ENCODE measurements around the gene TECTA. TPM values are rescaled to one million over a fixed set of nuclear protein-coding genes. Genes with fewer than 3 reads are reported as not detected.
"Not testable (repeated sequence)": the region's sequence is repeated elsewhere in the genome, so short reads cannot be mapped to it uniquely, and the experiment has no call there.

TECTA gene
- total RNA-seq, 2 donors from 2014 or later: 0.62 to 0.83 TPM

DNA sequence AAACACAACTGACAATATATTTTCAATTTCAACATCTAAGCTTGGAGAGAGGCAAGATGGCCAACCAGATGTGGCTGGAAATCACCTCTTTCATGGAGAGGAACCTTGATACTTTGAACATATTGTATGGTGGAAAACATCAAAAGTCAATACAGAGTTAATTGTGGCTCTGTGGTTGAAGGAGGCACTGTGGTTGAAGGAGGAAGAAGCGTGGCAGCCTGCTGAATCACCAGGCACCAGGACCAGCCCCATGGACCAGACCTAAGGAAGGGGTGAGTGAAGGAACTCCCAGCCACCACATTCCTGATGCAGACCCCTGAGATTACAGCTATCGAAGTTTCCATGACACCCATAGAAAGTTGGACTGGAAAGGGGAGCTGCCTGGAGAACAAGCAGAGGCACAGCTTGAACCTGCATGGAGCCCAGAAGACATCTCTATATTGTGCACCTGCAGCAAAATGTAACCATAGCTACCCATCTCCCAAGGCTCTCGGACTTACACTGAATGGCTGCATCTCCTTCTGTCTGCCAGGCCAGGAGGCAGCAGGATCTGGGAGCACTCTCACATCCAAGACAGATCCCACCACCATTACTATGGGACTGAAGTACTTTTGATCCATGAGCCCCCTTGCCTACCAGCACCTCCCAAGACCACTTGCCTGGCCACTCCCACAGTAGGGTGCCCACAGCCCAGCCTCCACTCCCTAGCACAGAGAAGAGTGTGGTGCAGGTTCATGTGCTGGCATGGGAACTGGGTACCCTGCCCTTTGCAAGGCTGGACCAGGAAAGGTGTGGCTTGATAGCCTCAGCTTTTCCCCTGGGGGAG, 111.7 kb downstream of the TECTA start:
- intact Hi-C loops (cut with DNase I): no loop called here
- no peak for DNase-seq (ENCODE audit: low spot score)

DNA sequence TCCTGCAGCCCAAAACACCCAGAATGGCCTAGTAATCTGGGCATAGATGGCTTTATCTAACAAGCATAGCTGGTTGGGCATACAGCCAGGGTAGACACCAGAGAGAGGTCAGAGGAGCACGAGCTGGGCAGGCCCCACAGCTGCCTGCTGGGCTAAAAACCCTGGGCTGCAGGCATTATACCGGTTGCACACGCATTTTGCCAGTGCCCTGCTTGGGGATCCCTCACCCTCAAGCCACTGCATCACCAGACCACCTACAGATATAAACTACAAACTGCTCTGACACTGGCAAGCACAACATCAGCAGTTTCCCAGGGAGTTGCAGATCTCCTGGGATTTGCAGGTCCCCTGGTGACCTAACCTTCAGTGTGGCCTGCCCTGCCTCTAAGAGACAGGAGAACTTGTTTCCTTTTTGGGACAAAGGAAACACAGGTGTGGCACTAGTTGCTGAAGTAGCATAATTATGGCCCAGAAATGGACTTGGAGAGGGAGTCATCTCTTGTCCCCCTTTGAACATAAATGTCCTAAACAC, 112.4 kb downstream of the TECTA start:
- intact Hi-C loops (cut with DNase I): no loop called here
- no peak for DNase-seq (ENCODE audit: low spot score)

DNA sequence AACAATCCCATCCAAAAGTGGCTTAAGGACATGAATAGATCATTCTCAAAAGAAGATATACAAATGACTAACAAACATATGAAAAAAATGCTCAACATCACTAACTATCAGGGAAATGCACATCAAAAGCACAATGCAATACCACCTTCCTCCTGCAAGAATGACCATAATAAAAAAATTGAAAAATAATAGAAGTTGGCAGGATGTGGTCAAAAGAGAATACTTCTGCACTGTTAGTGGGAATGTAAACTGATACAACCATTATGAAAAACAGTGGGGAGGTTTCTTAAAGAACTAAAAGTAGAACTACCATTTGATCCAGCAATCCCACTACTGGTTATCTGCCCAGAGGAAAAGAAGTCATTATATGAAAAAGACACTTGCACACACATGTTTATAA, 113.8 kb downstream of the TECTA start:
- no peak for DNase-seq (ENCODE audit: low spot score)

DNA sequence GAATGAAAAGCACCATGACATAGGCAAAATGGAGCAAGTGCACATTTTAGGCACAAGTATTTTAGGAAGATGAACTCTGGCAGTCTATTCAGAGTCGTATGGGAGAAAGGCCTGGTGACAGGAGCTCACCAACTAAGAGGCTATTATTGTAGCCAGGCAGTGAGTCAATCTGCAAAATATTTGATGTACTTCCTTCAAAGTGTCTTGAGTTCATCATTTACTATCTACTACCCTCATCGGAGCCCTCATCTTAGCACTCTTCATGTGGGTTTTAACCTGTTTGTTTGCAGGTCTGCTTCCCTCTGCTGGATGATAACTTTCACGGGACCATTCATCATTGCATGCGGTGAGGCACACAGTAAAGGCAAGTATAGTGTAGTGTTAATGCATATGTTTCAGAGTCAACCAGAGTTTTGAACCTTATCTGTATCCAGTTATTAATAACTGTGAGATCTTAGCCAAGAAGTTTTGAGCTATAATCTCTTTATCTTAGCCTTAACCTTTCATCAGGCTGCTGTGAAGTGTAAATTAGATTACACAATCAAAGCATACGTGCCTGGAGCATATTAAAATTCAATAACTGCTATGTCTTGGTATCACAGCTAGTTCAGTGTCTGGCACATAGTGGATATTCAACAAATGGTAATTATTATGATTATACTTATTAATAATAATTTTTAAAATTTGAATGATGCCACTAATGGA, 120.6 kb downstream of the TECTA start:
- no peak for DNase-seq (ENCODE audit: low spot score)
- intact Hi-C loops (cut with DNase I): no loop called here

More for the DNA sequence above, 113.8 kb downstream of the TECTA start:
- intact Hi-C loops (cut with DNase I): no loop called here

DNA sequence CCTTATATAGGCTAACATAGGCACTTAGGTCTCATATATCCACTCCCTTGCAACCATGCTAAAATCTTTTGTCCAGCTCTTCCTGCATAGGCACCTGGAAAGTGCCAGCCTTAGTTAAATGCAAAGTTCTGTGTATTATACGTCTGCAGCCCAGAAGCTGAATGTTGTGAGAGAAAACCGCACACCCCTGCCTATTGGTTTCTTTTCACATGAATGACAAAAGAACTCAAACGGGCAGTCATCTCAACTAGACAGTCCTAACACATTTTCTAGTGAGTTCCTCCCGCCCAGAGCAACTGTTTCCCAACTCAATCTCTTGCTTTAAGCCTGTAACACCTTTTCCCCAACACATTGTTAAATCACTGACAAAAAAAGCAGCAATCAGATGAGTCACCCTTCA, 122.1 kb downstream of the TECTA start:
- intact Hi-C loops (cut with DNase I): no loop called here
- DNase-seq (ENCODE audit: low spot score): no peak

DNA sequence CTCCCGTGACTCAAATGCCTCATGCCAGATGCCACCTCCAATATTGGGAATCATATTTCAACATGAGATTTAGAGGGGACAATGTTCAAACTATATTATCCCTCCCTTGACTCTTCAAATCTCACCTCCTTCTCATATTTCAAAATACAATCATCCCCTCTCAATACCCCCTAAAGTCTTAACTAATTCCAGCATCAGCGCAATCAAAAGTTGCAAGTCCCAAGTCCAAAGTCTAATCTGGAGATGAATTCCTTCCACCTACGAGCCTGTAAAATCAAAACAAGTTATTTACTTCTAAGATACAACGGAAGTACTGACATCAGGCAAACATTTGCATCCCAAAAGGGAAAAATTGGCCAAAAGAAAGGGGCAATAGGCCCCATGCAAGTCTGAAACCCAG, 124.3 kb downstream of the TECTA start:
- intact Hi-C loops (cut with DNase I): no loop called here
- DNase-seq (ENCODE audit: low spot score): no peak

DNA sequence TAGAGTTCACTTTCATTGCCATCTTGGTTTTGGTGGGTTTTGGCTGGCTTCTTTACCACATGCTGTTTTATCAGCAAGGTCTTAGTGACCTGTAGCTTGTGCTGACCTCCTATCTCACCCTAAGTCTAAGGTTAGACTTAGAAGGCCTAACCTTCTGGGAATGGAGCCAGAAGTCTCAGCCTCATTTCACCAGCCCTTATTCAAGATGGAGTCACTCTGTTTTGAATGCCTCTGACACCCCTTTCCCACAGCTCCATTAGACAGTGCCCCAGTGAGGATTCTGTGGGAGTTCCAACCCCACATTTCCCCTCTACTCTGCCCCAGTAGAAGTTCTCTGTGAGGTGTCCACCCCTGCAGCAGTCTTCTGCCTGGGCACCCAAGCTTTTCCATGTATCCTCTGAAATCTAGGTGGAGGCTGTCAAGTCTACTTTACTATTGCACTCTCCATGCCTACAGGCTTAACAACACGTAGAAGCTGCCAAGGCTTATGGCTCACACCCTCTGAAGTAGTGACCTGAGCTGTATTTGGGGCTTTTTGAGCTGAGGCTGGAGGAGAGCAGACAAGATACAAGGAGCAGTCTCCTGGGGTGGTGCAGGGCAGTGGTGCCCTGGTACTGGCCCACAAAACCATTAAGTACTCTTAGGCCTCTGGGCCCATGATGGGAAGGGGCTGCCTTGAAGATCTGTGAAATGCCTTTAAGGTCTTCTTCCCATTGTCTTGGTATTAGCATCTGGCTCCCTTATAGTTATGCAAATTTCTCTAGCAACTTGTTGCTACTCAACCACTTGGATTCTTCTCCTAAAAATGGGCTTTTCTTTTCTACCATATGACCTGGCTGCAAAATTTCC, 125.6 kb downstream of the TECTA start:
- intact Hi-C loops (cut with DNase I): no loop called here
- no peak for DNase-seq (ENCODE audit: low spot score)

DNA sequence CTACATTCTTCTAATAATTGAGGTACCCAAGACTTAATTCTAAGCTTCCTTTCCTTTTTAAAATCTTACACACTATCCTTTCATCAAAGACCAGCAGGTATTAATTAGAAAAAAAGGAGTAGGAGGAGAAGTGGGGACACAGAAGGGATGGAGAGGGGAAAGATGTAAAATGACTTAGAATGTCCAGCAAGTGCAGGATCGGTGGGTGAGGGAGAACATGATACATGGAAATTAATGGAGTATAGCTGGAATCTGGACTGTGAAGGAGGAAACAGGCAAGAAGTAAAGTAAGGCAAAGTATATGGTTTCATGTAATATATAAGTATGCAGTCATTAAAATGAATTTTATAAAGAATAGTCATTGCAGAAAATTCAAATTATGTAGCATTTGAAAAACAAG, 127.8 kb downstream of the TECTA start:
- intact Hi-C loops (cut with DNase I): no loop called here

DNA sequence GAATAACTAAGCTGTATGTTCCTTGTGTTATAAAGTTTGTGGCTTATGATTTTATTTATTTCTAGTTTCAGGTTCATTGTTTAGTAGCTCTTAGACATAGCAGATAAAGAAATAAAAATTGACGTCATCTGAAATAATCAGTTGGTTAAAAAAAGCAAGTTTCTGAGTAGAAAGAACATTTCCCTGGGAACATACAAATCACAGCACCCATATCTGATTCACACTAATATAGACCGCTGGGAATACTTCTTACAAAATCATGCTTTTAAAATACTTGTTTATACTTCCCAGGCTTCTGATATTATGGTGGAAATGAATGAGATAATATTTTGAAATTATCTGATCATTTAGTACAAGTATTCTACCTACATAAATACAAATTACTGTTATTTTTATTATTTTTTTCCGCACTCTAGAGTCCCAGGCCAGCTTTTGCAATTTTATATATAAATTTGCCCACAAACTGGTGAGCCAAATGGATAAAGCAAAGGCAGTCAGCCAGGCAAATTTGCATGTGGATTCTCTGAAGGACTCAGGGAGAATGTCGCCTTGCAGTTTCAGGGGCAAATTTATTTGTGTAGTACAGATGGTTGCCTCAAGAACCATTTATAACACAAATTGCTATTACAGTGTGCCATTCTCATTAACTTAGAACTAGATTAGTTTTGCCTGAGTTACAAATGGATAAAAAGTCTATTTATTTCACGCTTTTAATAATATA, 128.6 kb downstream of the TECTA start:
- intact Hi-C loops (cut with DNase I): no loop called here

More for the DNA sequence above, 127.8 kb downstream of the TECTA start:
- DNase-seq (ENCODE audit: low spot score): no peak

DNA sequence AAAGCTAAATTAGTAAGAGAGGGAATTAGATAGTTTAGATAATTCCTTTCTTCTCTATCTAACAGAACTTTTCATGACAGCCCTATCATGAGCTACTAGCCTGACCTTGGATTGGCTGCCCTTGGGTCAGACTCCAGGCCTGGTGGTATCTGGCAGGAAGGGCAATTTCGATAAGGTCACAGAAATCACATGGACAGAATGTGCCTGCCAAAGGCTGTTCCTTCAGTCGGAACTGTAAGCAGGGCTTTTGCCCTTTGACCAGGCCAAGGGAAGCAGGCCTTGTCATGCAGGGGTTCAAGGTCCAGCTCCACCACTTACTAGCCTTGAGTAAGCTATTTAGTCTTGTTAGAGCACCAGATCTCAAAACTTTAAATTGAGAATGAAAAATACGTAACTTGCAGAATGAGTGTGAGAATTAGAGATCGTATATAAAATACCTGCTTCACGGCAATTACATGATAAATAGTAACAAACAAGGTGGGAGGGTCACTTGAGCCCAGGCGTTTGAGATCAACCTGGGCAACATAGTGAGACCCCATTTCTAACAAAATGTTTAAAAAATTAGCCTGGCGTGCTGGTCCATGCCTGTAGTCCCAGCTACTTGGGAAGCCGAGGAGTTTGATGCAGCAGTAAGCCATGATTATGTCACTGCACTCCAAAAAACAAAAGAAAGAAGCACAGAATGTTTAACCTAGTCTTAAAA, 130.7 kb downstream of the TECTA start:
- intact Hi-C loops (cut with DNase I): no loop called here

More for the DNA sequence above, 128.6 kb downstream of the TECTA start:
- DNase-seq (ENCODE audit: low spot score): no peak

DNA sequence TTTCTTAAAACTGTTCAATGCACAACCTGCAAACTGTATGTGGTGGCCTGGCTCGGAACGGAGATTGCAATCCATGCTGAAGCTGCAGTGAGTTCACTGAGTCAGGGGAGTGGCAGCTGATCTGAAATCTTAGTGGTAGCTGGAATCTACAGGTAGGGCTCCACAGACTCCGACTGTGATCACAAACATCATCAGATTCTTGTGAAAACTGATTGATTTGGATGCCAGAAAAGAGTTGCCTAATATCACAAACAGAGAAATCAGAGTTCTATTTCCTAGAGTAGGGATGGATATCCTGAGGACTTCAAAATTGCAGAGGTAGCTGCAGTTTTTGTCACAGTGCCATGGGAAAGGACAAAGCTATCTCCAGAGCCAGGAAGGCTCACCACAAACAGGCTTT, 134.0 kb downstream of the TECTA start:
- intact Hi-C loops (cut with DNase I): no loop called here
- no peak for DNase-seq (ENCODE audit: low spot score)

More for the DNA sequence above, 130.7 kb downstream of the TECTA start:
- no peak for DNase-seq (ENCODE audit: low spot score)

DNA sequence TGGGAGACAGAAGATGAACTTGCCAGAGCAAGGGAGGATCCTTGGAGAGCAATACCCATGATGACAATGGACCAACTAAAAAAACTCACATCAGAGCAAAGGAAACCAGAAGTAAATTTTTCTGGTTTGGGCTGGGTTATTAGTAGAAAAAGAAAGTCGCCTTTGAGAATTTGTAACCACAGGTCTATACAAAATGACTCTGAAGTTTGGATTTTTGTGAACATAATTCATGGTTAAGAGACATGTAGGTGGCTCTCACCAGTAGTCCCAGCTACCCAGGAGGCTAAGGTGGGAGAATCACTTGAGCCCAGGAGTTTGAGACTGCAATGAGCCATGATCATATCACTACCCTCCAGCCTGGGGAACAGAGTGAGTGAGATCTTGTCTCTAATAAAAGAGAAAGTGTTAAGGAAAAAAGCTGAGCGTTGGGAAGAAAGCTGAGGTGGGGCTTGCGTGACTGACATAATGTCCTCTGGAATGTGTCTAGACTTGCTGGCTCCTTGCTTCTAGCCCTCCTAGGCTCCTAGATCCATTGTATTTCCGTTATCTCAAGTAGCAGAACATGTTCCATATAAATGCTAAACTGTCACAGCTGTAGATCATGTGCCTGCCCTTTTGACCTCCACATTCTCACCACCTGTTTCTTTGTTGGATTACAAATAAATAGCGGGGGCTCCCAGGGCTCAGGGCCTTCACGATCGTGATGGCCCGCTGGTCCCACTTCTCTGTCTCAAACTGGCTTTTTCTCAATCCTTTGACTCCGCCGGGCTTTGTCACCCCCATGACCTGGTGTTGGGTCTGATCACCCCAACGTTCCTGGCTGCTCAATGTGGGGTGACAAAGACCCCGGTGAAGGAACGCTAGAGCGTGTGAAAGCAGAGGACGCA, 135.3 kb downstream of the TECTA start:
- intact Hi-C loops (cut with DNase I): no loop called here
- DNase-seq (ENCODE audit: low spot score): no peak

DNA sequence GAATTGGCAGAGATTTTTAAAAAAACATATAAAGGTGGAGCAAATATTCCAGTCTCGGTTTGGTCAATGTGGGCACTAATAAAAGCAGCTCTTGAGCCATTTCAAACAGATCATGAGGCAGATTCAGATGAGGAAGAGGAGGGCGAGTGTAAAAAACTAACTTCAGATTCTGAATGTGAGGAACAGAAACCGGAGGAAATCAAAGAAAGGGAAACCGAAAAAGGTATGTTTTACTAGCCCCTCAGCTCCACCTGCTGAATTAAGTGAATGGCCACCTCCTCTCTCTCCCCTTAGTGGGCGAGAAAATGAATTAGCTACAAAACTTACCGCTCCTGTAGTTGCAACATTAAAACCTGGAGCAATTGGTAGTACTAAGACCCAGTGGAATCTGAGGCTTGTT, 136.2 kb downstream of the TECTA start:
- intact Hi-C loops (cut with DNase I); DNase-seq (ENCODE audit: low spot score): not testable (repeated sequence)

DNA sequence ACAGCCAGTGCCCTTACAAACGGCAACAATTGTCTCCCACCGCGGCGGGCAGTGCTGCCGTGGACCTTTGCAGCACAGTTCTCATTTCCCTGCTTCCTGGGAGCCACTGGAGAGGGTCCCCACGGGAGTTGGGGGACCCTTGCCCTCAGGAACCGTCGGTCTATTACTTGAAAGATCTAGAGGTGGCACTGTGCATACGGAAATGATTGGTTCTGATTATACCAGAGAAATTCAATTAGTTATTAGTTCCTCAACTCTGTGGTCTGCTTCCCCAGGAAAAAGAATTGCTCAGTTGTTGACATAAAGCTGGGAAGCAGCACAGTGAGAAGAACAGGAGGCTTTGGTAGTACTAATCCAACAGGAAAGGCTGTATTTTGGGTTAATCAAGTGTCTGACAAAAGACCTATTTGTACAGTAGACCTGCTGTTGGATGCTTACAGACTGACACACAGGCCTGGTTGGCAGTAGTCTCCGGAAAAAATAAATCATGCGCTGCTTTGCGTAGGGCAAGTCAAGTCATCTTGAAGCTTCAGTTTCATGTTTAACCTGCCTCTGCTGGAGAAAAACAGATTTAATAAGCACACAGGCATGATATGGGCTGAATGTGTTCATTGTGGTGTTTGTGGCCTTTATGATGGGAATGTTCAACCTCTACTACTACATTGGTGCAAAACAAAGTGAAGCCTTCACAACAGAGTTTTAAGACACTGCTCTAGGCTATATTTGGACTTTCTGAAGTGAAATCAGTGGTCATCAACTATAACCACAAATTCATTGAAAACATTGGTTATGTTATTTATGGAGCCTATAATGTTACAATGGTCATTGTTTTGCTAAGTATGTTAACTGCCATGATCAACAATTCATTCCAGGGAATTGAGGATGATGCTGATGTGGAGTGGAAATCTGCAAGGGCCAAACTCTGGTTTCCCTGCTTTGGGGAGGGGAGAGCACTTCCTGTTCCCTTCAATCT, 136.9 kb downstream of the TECTA start:
- DNase-seq (ENCODE audit: low spot score): no peak
- intact Hi-C loops (cut with DNase I): no loop called here

DNA sequence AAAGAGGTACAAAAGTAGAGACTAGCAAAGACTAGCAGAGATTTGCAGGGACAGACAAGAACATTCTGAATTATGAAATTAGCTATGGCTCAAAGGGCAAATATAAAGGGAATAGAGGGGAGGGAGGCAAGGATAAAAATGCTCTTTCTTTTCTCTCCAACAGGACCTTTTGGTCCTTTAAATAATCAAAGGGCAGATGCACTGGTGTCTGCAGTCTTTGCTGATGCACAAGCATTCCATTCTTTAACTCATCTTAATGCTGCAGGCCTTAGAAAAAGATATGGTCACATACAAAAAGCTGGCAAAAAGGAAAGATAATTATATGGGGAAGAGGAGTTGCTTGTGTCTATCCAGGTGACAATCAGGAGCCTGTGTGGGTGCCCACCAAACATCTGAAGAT, 137.9 kb downstream of the TECTA start:
- no peak for DNase-seq (ENCODE audit: low spot score)
- intact Hi-C loops (cut with DNase I): no loop called here

DNA sequence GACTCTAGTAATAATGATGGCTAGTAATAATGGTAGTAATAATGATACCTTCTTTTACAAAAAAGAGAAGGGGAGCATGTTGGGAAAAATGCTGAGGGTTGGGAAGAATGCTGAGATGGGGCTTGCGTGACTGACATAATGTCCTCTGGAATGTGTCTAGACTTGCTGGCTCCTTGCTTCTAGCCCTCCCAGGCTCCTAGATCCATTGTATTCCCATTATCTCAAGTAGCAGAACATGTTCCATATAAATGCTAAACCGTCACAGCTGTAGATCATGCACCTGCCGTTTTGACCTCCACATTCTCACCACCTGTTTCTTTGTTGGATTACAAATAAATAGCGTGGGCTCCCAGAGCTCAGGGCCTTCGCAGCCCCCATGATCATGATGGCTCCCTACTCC, 139.0 kb downstream of the TECTA start:
- DNase-seq (ENCODE audit: low spot score); intact Hi-C loops (cut with DNase I): not testable (repeated sequence)

Measured in posterior vena cava (tissue), 2 donors.